NB4 (cell line): Measurements from ENCODE around the gene EPB41L5.

ENCODE experiments used
- POLR2A ChIP-seq: IDR thresholded peaks from 2 replicates; pipeline ENCODE4 v1.6.1; 2011; ENCODE audit warnings: mild to moderate bottlenecking; ENCODE audit not compliant: insufficient read length; ENCODE audit errors: extremely low read depth
- TF ChIP-seq, protein P1 (sequence below): IDR thresholded peaks from one replicate; pipeline ENCODE4 v1.5.1; 2012; ENCODE audit warnings: low read depth, low read length

DNA sequence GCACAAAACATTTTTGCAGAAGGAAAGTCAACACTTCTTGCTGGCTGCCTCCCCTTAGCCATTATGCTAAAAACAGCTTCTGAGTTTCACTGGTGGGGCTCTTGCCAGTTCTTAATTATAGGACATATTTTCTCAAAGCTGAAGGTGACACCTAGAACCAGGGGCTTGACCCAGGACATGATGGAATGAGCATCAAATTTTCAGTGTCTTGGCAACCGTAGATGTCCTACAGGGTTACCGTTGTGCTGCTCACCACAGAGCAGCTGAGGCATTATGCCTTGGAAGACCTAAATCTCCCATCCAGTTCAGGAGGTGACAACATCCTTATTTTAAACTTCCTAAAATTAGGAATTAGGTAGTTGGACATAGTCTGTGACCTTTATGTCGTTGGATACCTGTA, 163.6 kb downstream of the EPB41L5 start:
- TF ChIP-seq POLR2A = no peak
- TF ChIP-seq, protein P1, sequence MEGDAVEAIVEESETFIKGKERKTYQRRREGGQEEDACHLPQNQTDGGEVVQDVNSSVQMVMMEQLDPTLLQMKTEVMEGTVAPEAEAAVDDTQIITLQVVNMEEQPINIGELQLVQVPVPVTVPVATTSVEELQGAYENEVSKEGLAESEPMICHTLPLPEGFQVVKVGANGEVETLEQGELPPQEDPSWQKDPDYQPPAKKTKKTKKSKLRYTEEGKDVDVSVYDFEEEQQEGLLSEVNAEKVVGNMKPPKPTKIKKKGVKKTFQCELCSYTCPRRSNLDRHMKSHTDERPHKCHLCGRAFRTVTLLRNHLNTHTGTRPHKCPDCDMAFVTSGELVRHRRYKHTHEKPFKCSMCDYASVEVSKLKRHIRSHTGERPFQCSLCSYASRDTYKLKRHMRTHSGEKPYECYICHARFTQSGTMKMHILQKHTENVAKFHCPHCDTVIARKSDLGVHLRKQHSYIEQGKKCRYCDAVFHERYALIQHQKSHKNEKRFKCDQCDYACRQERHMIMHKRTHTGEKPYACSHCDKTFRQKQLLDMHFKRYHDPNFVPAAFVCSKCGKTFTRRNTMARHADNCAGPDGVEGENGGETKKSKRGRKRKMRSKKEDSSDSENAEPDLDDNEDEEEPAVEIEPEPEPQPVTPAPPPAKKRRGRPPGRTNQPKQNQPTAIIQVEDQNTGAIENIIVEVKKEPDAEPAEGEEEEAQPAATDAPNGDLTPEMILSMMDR = no peak
